ENCODE data around the gene ERG.

The ERG gene

GRCh38 chr21:38377165-38378088 lies 120.8 kb downstream of the ERG start:
- DNase-seq (ENCODE audit: low read depth) = no peak
- no peak overlapping the region for H3K4me3 ChIP-seq (ENCODE audit: control insufficient read depth, low read depth, low read length)

GRCh38 chr21:38376693-38377092 lies 121.6 kb downstream of the ERG start:
- H3K4me3 ChIP-seq (ENCODE audit: control insufficient read depth, low read depth, low read length) = no peak overlapping the region
- no peak for DNase-seq (ENCODE audit: low read depth)
- TF ChIP-seq, protein P1, sequence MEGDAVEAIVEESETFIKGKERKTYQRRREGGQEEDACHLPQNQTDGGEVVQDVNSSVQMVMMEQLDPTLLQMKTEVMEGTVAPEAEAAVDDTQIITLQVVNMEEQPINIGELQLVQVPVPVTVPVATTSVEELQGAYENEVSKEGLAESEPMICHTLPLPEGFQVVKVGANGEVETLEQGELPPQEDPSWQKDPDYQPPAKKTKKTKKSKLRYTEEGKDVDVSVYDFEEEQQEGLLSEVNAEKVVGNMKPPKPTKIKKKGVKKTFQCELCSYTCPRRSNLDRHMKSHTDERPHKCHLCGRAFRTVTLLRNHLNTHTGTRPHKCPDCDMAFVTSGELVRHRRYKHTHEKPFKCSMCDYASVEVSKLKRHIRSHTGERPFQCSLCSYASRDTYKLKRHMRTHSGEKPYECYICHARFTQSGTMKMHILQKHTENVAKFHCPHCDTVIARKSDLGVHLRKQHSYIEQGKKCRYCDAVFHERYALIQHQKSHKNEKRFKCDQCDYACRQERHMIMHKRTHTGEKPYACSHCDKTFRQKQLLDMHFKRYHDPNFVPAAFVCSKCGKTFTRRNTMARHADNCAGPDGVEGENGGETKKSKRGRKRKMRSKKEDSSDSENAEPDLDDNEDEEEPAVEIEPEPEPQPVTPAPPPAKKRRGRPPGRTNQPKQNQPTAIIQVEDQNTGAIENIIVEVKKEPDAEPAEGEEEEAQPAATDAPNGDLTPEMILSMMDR (IDR thresholded peaks at IDR 0.05; ENCODE audit: control insufficient read depth, insufficient read depth, low read depth, low read length, missing control alignments) = no peak

More at GRCh38 chr21:38377165-38378088, 120.8 kb downstream of the ERG start:
- TF ChIP-seq, protein P1 (IDR thresholded peaks at IDR 0.05; ENCODE audit: control insufficient read depth, insufficient read depth, low read depth, low read length, missing control alignments) = no peak

DNA sequence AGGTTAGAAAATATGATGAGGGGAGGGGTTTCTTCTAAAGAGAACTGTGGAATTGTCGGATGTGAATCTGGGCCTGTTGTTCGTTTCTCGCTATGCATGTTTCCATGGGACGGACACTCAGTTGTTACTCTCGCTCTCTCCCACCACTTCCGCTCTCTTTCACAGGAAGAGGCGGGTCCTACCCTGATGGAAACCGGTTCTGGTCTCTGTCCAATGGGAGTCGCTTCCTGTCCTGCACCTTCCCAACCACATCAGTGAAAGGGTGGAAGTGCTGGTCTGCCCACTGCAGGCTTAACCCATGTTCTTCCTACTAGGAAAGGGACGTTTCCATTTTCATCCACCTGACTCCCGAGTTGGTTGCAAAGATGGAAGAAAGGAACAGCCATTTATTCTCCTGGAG lies 122.0 kb downstream of the ERG start:
- H3K4me3 ChIP-seq (ENCODE audit: control insufficient read depth, low read depth, low read length) = no peak overlapping the region
- TF ChIP-seq, protein P1 (IDR thresholded peaks at IDR 0.05; ENCODE audit: control insufficient read depth, insufficient read depth, low read depth, low read length, missing control alignments) = no peak
- no peak for DNase-seq (ENCODE audit: low read depth)

DNA sequence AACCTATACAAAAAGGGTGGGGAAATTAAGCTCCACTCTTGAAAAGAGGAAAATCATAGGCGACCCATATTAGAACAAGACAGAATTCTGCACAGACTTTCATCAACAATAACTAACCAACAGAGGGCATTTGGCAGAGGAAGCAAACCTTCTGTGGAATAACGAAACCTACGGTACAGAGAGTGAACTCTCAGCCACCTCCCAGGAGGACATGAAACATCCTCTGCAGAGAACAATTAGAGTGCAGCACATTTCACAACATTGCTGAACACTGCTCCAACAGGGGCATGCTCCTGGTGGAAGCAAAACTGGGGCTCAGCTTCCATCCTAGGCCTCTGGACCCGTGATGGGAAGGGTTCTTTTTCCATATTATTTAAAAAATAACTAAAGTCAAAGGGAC lies 130.6 kb downstream of the ERG start:
- no peak overlapping the region for H3K4me3 ChIP-seq (ENCODE audit: control insufficient read depth, low read depth, low read length)
- TF ChIP-seq, protein P1 (IDR thresholded peaks at IDR 0.05; ENCODE audit: control insufficient read depth, insufficient read depth, low read depth, low read length, missing control alignments) = no peak
- no peak for DNase-seq (ENCODE audit: low read depth)

- no peak overlapping the region for H3K4me3 ChIP-seq (ENCODE audit: control insufficient read depth, low read depth, low read length)
- DNase-seq (ENCODE audit: low read depth) = no peak
- TF ChIP-seq, protein P1 (IDR thresholded peaks at IDR 0.05; ENCODE audit: control insufficient read depth, insufficient read depth, low read depth, low read length, missing control alignments) = no peak
These were observed 132.8 kb downstream of the ERG start for GRCh38 chr21:38365521-38365920.

- DNase-seq (ENCODE audit: low read depth) = no peak
- TF ChIP-seq, protein P1 (IDR thresholded peaks at IDR 0.05; ENCODE audit: control insufficient read depth, insufficient read depth, low read depth, low read length, missing control alignments) = no peak
These were observed 134.6 kb downstream of the ERG start for GRCh38 chr21:38363693-38364092.

More at GRCh38 chr21:38363693-38364092, 134.6 kb downstream of the ERG start:
- H3K4me3 ChIP-seq (ENCODE audit: control insufficient read depth, low read depth, low read length) = no peak overlapping the region
